ENCODE results near the gene GRWD1.
A peak's percentile ranks its signal among the peaks of the same experiment; 100 is the strongest.

GRWD1 gene

DNA sequence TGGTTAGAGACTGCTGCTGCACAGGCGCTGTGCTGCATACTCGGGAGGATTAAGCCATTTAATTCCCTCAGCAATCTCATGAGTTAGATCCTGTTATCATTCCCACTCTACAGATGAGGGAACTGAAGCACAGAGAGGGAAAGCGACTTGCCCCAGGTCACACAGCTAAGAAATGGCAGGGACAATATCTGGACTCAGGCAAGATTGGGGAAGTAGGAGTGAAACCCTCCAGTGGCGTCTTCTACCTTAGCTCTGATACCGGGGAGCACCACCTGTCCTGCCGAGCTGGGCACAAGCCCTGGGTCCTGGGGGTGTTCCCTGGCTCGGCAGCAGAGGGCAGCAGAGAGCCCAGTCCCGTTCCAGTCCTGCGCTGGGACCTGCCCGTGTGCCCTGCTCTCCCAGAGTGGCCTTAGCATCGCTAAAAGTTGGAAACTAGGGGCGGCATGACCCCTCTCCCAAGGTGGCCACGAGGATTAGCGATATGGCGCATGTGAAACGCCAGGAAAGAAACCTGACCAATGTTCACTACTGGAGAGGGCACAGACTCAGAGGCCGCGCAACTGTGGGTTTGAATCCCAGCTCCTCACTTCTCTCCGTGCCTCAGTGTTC, 43.9 kb downstream of the GRWD1 start:
- TF ChIP-seq CTCF (conservative IDR thresholded peaks at IDR 0.05; ENCODE audit: control insufficient read depth, insufficient read depth, low read depth, low read length), result peak; percentile 91
- H3K4me3 ChIP-seq (ENCODE audit: control insufficient read depth, low read depth, low read length), result no peak overlapping the region
- DNase-seq (ENCODE audit: low read depth), result peak; percentile 50

DNA sequence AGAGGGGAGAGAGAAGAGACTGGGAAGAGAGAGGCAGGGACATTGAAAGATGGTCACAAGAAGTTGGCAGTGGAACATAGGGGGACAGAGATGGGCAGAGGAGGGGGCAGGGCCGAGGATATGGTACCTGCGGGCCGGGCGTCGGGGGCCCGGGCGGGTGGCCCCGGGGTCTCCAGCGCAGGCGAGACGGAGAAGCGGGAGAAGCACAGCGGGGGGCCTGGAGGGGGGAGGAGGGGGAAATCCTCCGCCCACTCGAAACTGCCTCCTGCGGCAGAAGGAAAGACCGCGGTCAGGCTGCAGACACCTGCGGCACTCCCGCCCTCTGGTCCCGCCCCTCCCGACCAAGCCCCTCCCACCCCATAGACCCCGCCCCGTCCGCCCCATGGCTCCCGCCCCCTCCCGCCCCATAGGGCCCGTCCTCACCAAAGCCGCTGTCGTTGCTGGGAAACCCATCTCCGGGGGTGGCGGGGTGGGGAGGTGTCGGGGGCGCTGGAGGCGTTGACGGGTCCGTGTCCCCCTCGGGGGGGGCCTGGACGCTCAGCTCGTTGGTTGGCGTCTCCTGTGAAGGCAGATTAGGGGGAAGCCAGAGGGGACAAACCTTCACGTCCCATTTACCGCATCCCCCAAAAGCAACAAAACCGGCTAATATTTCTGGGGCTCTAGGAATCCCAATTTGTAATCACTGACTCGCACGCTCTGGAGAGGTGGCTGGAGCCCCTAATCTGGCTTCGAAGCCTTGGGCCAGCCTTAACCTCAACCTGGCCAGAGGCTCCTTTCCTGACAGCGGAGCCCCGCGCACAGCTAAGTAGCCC, 45.4 kb downstream of the GRWD1 start:
- no peak overlapping the region for H3K4me3 ChIP-seq (ENCODE audit: control insufficient read depth, low read depth, low read length)
- no peak for TF ChIP-seq CTCF (conservative IDR thresholded peaks at IDR 0.05; ENCODE audit: control insufficient read depth, insufficient read depth, low read depth, low read length)
- no peak for DNase-seq (ENCODE audit: low read depth)

- no peak for DNase-seq (ENCODE audit: low read depth)
- no peak overlapping the region for H3K4me3 ChIP-seq (ENCODE audit: control insufficient read depth, low read depth, low read length)
- no peak for TF ChIP-seq CTCF (conservative IDR thresholded peaks at IDR 0.05; ENCODE audit: control insufficient read depth, insufficient read depth, low read depth, low read length)
Measured at GRCh38 chr19:48491793-48492123, 46.0 kb downstream of the GRWD1 start.

- peak overlapping the region; percentile 52 for H3K4me3 ChIP-seq (ENCODE audit: control insufficient read depth, low read depth, low read length)
- DNase-seq (ENCODE audit: low read depth), result peak; percentile 96
- no peak for TF ChIP-seq CTCF (conservative IDR thresholded peaks at IDR 0.05; ENCODE audit: control insufficient read depth, insufficient read depth, low read depth, low read length)
Measured at GRCh38 chr19:48492925-48493717, 47.3 kb downstream of the GRWD1 start.

DNA sequence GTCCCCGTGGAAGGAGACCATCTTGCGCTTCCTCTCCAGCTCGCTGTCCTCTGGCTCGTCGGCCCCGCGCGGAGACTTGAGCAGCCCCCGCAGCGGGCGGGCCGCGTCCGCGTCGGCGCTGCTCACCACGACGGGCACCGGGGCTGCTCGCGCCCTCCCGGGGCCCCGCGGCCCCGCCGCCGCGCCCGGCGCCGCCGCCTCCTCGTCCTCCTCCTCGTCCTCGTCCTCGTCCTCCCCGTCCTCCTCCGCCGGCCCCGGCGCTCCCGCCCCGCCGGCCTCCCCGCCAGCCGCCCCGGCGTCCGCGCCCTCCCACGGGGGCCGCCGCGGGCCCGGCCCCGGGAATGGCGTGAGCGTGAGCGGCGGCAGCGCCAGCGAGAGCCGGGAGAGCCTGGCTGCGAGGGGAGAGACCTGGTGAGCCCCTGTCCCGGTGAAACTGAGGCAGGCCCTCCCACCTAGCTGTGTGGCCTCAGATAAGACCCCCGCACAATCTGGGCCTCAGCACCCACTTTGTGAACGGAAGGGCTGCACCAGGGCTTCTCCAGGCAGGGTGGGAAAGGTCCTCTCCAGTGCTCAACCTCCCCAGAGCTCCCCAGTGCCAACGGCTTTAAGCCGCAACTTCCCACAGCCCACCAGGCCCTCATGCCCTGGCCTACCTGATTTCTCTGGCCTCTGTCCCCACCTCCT, 48.1 kb downstream of the GRWD1 start:
- no peak for TF ChIP-seq CTCF (conservative IDR thresholded peaks at IDR 0.05; ENCODE audit: control insufficient read depth, insufficient read depth, low read depth, low read length)
- peak overlapping the region; percentile 52 for H3K4me3 ChIP-seq (ENCODE audit: control insufficient read depth, low read depth, low read length)
- no peak for DNase-seq (ENCODE audit: low read depth)

GRCh38 chr19:48495396-48495795, 49.6 kb downstream of the GRWD1 start:
- no peak for DNase-seq (ENCODE audit: low read depth)

More at GRCh38 chr19:48495396-48495795, 49.6 kb downstream of the GRWD1 start:
- no peak overlapping the region for H3K4me3 ChIP-seq (ENCODE audit: control insufficient read depth, low read depth, low read length)
- no peak for TF ChIP-seq CTCF (conservative IDR thresholded peaks at IDR 0.05; ENCODE audit: control insufficient read depth, insufficient read depth, low read depth, low read length)
